RWPE2 (cell line): ENCODE results near the gene MCF2L2.
"Not testable (repeated sequence)": the region's sequence is repeated elsewhere in the genome, so short reads cannot be mapped to it uniquely, and the experiment has no call there.

ENCODE experiments used
- ATAC-seq: fragments of 200-7000 bp; cut with Tn5 transposase; 3 replicates; pipeline ENCODE4 v1.9.1; 2021; ENCODE audit warnings: low read depth
- DNase-seq: peaks from one replicate; pipeline ENCODE4 v3.0.0-alpha.2; 2020; ENCODE audit warnings: low spot score
- H3K27ac ChIP-seq: fragments of 450-650 bp; 2 replicates; pipeline ENCODE4 v1.5.1; 2017; ENCODE audit warnings: mild to moderate bottlenecking; ENCODE audit not compliant: poor library complexity, severe bottlenecking
- H3K27me3 ChIP-seq: fragments of 250-450 bp; sonication (Bioruptor Pico); 2 replicates; pipeline ENCODE4 v1.5.1; 2021; ENCODE audit warnings: mild to moderate bottlenecking, moderate library complexity; ENCODE audit not compliant: insufficient read depth, poor library complexity, severe bottlenecking
- H3K36me3 ChIP-seq: fragments of 250-450 bp; sonication (Bioruptor Pico); 2 replicates; pipeline ENCODE4 v1.5.1; 2020; ENCODE audit warnings: low read depth, mild to moderate bottlenecking, moderate library complexity
- H3K4me1 ChIP-seq: fragments of 250-450 bp; sonication (Bioruptor Pico); 2 replicates; pipeline ENCODE4 v1.5.1; 2021; ENCODE audit warnings: mild to moderate bottlenecking, moderate library complexity; ENCODE audit not compliant: insufficient read depth, poor library complexity, severe bottlenecking
- H3K4me3 ChIP-seq: fragments of 250-450 bp; sonication (Bioruptor Pico); 2 replicates; pipeline ENCODE4 v1.5.1; 2021; ENCODE audit warnings: mild to moderate bottlenecking, moderate library complexity; ENCODE audit not compliant: severe bottlenecking
- H3K9me3 ChIP-seq: fragments of 250-450 bp; sonication (Bioruptor Pico); 2 replicates; pipeline ENCODE4 v1.5.1; 2021; ENCODE audit warnings: mild to moderate bottlenecking, moderate library complexity; ENCODE audit not compliant: severe bottlenecking
- CTCF ChIP-seq: fragments of 450-650 bp; IDR thresholded peaks from one replicate; pipeline ENCODE4 v1.5.1; 2017; ENCODE audit warnings: mild to moderate bottlenecking, moderate library complexity; ENCODE audit not compliant: poor library complexity, severe bottlenecking

The MCF2L2 gene, protein sequence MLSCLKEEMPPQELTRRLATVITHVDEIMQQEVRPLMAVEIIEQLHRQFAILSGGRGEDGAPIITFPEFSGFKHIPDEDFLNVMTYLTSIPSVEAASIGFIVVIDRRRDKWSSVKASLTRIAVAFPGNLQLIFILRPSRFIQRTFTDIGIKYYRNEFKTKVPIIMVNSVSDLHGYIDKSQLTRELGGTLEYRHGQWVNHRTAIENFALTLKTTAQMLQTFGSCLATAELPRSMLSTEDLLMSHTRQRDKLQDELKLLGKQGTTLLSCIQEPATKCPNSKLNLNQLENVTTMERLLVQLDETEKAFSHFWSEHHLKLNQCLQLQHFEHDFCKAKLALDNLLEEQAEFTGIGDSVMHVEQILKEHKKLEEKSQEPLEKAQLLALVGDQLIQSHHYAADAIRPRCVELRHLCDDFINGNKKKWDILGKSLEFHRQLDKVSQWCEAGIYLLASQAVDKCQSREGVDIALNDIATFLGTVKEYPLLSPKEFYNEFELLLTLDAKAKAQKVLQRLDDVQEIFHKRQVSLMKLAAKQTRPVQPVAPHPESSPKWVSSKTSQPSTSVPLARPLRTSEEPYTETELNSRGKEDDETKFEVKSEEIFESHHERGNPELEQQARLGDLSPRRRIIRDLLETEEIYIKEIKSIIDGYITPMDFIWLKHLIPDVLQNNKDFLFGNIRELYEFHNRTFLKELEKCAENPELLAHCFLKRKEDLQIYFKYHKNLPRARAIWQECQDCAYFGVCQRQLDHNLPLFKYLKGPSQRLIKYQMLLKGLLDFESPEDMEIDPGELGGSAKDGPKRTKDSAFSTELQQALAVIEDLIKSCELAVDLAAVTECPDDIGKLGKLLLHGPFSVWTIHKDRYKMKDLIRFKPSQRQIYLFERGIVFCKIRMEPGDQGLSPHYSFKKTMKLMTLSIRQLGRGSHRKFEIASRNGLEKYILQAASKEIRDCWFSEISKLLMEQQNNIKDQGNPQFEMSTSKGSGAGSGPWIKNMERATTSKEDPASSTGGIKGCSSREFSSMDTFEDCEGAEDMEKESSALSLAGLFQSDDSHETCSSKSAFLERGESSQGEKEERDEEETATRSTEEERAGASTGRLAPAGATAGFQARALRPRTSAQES

DNA sequence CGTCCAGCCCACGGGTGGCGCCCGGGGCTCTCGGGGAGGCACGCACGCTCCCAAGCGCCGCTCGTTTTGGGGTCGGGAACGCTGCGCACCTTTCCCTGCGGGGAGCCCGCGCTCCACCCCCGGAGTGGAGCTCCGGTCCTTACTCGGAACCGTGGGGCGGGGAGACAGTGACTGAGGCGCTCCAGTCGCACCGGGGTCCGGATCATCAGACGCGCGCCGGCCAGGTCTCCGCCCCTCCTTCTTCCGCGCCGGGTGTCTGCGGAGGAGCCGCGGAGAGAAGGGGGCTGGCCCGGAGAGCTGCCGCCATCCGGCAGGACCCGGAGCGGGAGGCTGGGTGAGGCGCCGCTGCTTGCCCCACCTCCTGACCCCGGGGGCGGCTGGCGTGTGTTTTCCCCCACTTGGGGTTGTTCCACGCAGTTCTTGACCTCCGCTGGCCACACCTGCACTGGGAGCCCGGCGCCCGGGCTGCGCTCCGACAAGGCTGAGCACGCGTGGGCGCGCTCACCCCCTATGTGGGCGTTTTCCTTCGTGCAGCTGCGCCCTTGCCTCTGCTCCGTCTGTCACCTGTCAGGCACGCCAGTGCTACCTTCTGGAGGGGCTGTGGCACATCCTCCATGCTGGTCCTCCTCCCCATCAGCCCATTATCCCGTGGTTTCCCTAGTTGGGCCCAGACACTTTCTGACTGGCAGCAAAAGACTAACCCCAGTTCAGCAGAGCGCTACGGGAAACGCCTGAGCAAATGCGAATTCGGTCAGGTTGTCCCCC lies at the start of gene MCF2L2:
TSS of gene MCF2L2 (minus strand) at position 173 of the 765 bp plus-strand sequence. CDS start 642 bp downstream, outside the sequence.
- Histone ChIP-seq H3K27ac (no peak within 1 kb of the TSS), H3K36me3 (no peaks in the 10 kb centered on the region), H3K9me3 (no peaks in the 10 kb centered on the region), H3K27me3 (peaks cover 6% of the 10 kb centered on the region), H3K4me3 (peak within 1 kb of the TSS; percentile 58), H3K4me1 (no peaks in the 10 kb centered on the region)
- DNase-seq, result peak; percentile 54
- TF ChIP-seq CTCF, result no peak
- ATAC-seq, result peak; percentile 83

- no peak overlapping the region for H3K27ac ChIP-seq
- no peaks in the 10 kb centered on the region for H3K36me3 ChIP-seq
- no peaks in the 10 kb centered on the region for H3K9me3 ChIP-seq
- H3K27me3 ChIP-seq, result no peaks in the 10 kb centered on the region
- no peak for TF ChIP-seq CTCF
- DNase-seq (no peak), ATAC-seq (no peak)
- no peak overlapping the region for H3K4me3 ChIP-seq
- peaks cover 10% of the 10 kb centered on the region for H3K4me1 ChIP-seq
Observed at GRCh38 chr3:183477801-183478456, 49.5 kb upstream of the MCF2L2 start.

DNA sequence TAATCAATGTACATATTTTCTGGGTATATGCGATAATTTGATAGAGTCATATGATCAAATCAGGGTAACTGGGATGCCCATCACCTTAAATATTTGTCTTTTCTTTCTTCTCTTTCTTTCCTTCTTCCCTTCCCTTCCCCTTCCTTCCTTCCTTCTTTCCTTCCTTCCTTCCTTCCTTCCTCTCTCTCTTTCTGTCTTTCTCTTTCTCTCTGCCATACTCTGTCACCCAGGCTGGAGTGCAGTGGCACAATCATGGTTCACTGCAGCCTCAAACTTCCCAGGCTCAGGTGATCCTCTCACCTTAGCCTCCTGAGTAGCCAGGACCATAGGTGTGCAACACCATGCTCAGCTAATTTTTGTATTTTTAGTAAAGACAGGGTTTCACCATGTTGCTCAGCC lies 47.3 kb upstream of the MCF2L2 start:
- not testable (repeated sequence) for H3K36me3 ChIP-seq, H3K27ac ChIP-seq, DNase-seq, ATAC-seq, H3K4me1 ChIP-seq, H3K4me3 ChIP-seq, H3K27me3 ChIP-seq, H3K9me3 ChIP-seq

- Histone ChIP-seq H3K9me3 (no peaks in the 10 kb centered on the region), H3K4me3 (no peak overlapping the region), H3K27me3 (no peaks in the 10 kb centered on the region), H3K27ac (no peak overlapping the region), H3K36me3 (no peaks in the 10 kb centered on the region), H3K4me1 (no peaks in the 10 kb centered on the region)
- TF ChIP-seq CTCF, result no peak
- ATAC-seq, result no peak
- no peak for DNase-seq
Observed at GRCh38 chr3:183475016-183475763, 46.8 kb upstream of the MCF2L2 start.
